Endodermal cell (in vitro differentiated cells): Measurements from ENCODE around the gene EEFSEC. TPM values are rescaled to one million over a fixed set of nuclear protein-coding genes. Genes with fewer than 3 reads are reported as not detected.

Experiments
- DNase-seq: peaks from one replicate; pipeline ENCODE4 v3.0.0-alpha.2; 2017
- H3K27ac ChIP-seq: 2 replicates; pipeline ENCODE4 v1.5.1; 2013; ENCODE audit warnings: mild to moderate bottlenecking, low read depth, low read length, moderate library complexity
- H3K27me3 ChIP-seq: 2 replicates; pipeline ENCODE4 v1.6.1; 2013; ENCODE audit warnings: mild to moderate bottlenecking, low read length, moderate library complexity; ENCODE audit not compliant: insufficient read depth, control insufficient read depth, poor library complexity, severe bottlenecking
- H3K36me3 ChIP-seq: 2 replicates; pipeline ENCODE4 v1.7.0; 2013; ENCODE audit warnings: mild to moderate bottlenecking, low read length, moderate library complexity; ENCODE audit not compliant: control insufficient read depth, insufficient read depth
- H3K4me1 ChIP-seq: one replicate; pipeline ENCODE4 v1.7.0; 2013; ENCODE audit warnings: low read length; ENCODE audit not compliant: control insufficient read depth, insufficient read depth
- H3K4me3 ChIP-seq: 2 replicates; pipeline ENCODE4 v1.5.1; 2013; ENCODE audit warnings: mild to moderate bottlenecking, low read length, moderate library complexity
- H3K9ac ChIP-seq: 2 replicates; pipeline ENCODE4 v1.6.1; 2013; ENCODE audit warnings: mild to moderate bottlenecking, low read length, moderate library complexity; ENCODE audit not compliant: poor library complexity, severe bottlenecking; ENCODE audit errors: extremely low read depth
- H3K9me3 ChIP-seq: 2 replicates; pipeline ENCODE4 v1.6.1; 2013; ENCODE audit warnings: mild to moderate bottlenecking, low read length, moderate library complexity; ENCODE audit not compliant: control insufficient read depth
- H3K27ac Mint-ChIP-seq: 2 replicates; pipeline ENCODE4 v1.8.0; 2020; ENCODE audit warnings: mixed read lengths
- H3K27me3 Mint-ChIP-seq: 2 replicates; pipeline ENCODE4 v1.8.0; 2021; ENCODE audit warnings: mild to moderate bottlenecking, mixed read lengths; ENCODE audit not compliant: insufficient read depth
- H3K36me3 Mint-ChIP-seq: 2 replicates; pipeline ENCODE4 v1.8.0; 2020; ENCODE audit warnings: low read depth, mixed read lengths
- H3K4me1 Mint-ChIP-seq: 2 replicates; pipeline ENCODE4 v1.8.0; 2020; ENCODE audit warnings: mixed read lengths
- H3K4me3 Mint-ChIP-seq: 2 replicates; pipeline ENCODE4 v1.8.0; 2020; ENCODE audit warnings: mild to moderate bottlenecking, moderate library complexity, mixed read lengths
- H3K9me3 Mint-ChIP-seq: 2 replicates; pipeline ENCODE4 v1.8.0; 2020; ENCODE audit warnings: mild to moderate bottlenecking, mixed read lengths
- CTCF ChIP-seq: fragments of 200-600 bp; sonication (generic); conservative IDR thresholded peaks from 2 replicates; pipeline ENCODE4 v1.5.0; 2021; ENCODE audit warnings: antibody characterized with exemption, mild to moderate bottlenecking
- WGBS, 2 experiments: methylation state at CpG; one replicate each; pipeline versions ENCODE4 v1.1.5 to v1.1.7; 2013; ENCODE audit warnings: missing lambda C conversion rate in 2 of 2, mixed read lengths in 1 of 2; ENCODE audit not compliant: insufficient coverage in 1 of 2, insufficient read length in 1 of 2; 5-methylcytosine and 5-hydroxymethylcytosine counted together
- total RNA-seq, 2 donors: library from RNA; stranded (reverse); fragmentation: NEBNext Ultra II Directional in 1 of 2; extraction: Animal tissue kit (Norgen Biotek cat#: 25700) in 1 of 2; gene quantifications; 2 replicates in 1 of 2; 3 replicates in 1 of 2; pipeline ENCODE4 v1.2.1, GENCODE V29; 2021

Gene EEFSEC
- total RNA-seq, 2 donors from 2014 or later = 11.9 to 15.8 TPM

GRCh38 chr3:128369881-128370642 lies 216.8 kb downstream of the EEFSEC start:
- 87 to 91% methylated on average over 5 to 10 of the region's 10 CpGs for WGBS, 2 experiments
- Histone ChIP-seq H3K27me3 (no peaks in the 10 kb centered on the region), H3K4me3 (no peak overlapping the region), H3K36me3 (no peaks in the 10 kb centered on the region), H3K9ac (no peak overlapping the region), H3K27ac (no peak overlapping the region), H3K4me1 (peaks cover 3% of the 10 kb centered on the region), H3K9me3 (no peaks in the 10 kb centered on the region)
- no peak for DNase-seq
- H3K9me3 Mint-ChIP-seq = no peaks in the 10 kb centered on the region
- H3K4me3 Mint-ChIP-seq = no peak overlapping the region
- peaks cover 3% of the 10 kb centered on the region for H3K36me3 Mint-ChIP-seq
- peak; percentile 54 for TF ChIP-seq CTCF
- H3K27ac Mint-ChIP-seq = no peak overlapping the region
- H3K27me3 Mint-ChIP-seq = no peaks in the 10 kb centered on the region
- peaks cover 16% of the 10 kb centered on the region for H3K4me1 Mint-ChIP-seq

GRCh38 chr3:128372281-128372680 lies 219.0 kb downstream of the EEFSEC start:
- Histone ChIP-seq H3K9me3 (no peaks in the 10 kb centered on the region), H3K4me3 (no peak overlapping the region), H3K27me3 (no peaks in the 10 kb centered on the region), H3K27ac (no peak overlapping the region), H3K36me3 (no peaks in the 10 kb centered on the region), H3K9ac (no peak overlapping the region), H3K4me1 (peaks cover 3% of the 10 kb centered on the region)
- Mint-ChIP-seq H3K27ac (peak overlapping the region; percentile 29), H3K4me1 (peaks cover 15% of the 10 kb centered on the region), H3K36me3 (peaks cover 3% of the 10 kb centered on the region), H3K4me3 (no peak overlapping the region), H3K27me3 (no peaks in the 10 kb centered on the region), H3K9me3 (no peaks in the 10 kb centered on the region)
- 85 to 87% methylated on average over 5 of the region's 5 CpGs for WGBS, 2 experiments
- no peak for DNase-seq
- TF ChIP-seq CTCF = no peak

GRCh38 chr3:128372707-128373533 lies 219.6 kb downstream of the EEFSEC start:
- H3K4me3 ChIP-seq = no peak overlapping the region
- no peaks in the 10 kb centered on the region for H3K27me3 Mint-ChIP-seq
- H3K4me1 Mint-ChIP-seq = peaks cover 8% of the 10 kb centered on the region
- H3K9ac ChIP-seq = no peak overlapping the region
- H3K27me3 ChIP-seq = no peaks in the 10 kb centered on the region
- H3K27ac Mint-ChIP-seq = peak overlapping the region; percentile 29
- H3K36me3 Mint-ChIP-seq = peaks cover 3% of the 10 kb centered on the region
- no peaks in the 10 kb centered on the region for H3K9me3 Mint-ChIP-seq
- peaks cover 3% of the 10 kb centered on the region for H3K4me1 ChIP-seq
- no peaks in the 10 kb centered on the region for H3K9me3 ChIP-seq
- peak; percentile 64 for DNase-seq
- no peaks in the 10 kb centered on the region for H3K36me3 ChIP-seq
- no peak overlapping the region for H3K4me3 Mint-ChIP-seq
- no peak for TF ChIP-seq CTCF
- WGBS, 2 experiments = 78 to 93% methylated on average over 9 to 10 of the region's 10 CpGs
- no peak overlapping the region for H3K27ac ChIP-seq
